Measurements from ENCODE around the gene BACE2. TPM values are rescaled to one million over a fixed set of nuclear protein-coding genes. Genes with fewer than 3 reads are reported as not detected.

BACE2 gene
- total and polyA plus RNA-seq, 2 of the 4 experiments (the other 2 are of a cell fraction), result 17.0 to 35.5 TPM

DNA sequence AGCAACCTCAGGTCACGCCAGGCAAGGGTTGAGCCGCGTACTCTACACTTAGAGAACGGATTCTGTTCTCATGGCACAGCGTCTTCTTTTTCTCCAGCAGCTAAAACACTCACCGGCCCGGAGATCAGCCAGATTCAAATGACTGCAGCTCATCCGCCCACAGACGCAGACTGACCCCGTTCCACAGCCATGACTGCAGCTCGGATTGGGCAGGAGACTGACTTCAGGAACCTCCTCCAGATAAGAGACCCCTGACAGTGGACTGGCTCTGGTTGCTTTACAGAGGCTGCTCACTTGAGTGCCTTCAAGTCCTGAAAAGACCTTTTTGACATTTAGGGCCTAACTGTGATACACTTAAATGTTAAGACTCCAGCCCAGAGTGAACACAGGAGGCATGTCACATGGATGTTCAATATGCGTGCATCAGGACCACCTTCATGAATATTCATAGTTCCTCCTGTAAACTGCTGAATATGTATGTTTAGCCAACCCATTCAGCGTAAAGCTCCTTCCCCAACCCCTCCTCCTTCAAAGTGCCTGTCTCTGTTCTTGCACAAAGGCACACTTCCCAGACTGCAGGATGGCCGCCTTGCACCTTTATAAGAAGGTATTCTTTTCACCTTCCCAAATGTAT lies 42.6 kb downstream of the BACE2 start:
- H4K8ac ChIP-seq (ENCODE audit: low read depth in 2 of 2, low read length in 2 of 2), result no peak overlapping the region
- no peak overlapping the region for H3K4me3 ChIP-seq (ENCODE audit: insufficient read depth, low read depth, low read length)
- no peak overlapping the region for H2AFZ ChIP-seq (replicated peaks; ENCODE audit: low read length, poor library complexity)
- H2BK5ac ChIP-seq (ENCODE audit: low read depth, low read length, poor library complexity, severe bottlenecking), result no peak overlapping the region
- WGBS, 2 experiments (ENCODE audit: extremely low coverage in 2 of 2, insufficient read length in 1 of 2), result 92% methylated on average over 7 of the region's 14 CpGs; no CpG with 5 or more reads in 1 of the 2 experiments
- no peaks in the 10 kb centered on the region for H3K27me3 ChIP-seq (ENCODE audit: control insufficient read depth, insufficient read depth, low read length)
- no peak overlapping the region for H4K5ac ChIP-seq (ENCODE audit: low read depth, low read length)
- H3K27ac ChIP-seq (ENCODE audit: insufficient read depth, low read length), result no peak overlapping the region
- H2AK5ac ChIP-seq (ENCODE audit: low read depth, low read length), result no peak overlapping the region
- H3K23ac ChIP-seq (ENCODE audit: low read depth, low read length), result no peak overlapping the region
- no peaks in the 10 kb centered on the region; a peak in 1 of 4 replicates for H3K79me1 ChIP-seq (ENCODE audit: low read depth in 1 of 2, low read length in 2 of 2)
- intact Hi-C loops (cut with micrococcal nuclease) (no loop called here), dilution Hi-C loops (cut with HindIII; ENCODE audit: low sequenced_read_pairs, unreplicated experiment) (no loop called here), in situ Hi-C loops (cut with MboI; ENCODE audit: low sequenced_read_pairs) (no loop called here)
- H2AK9ac ChIP-seq (replicated peaks; ENCODE audit: low read depth, low read length, poor library complexity), result no peak overlapping the region
- no peak overlapping the region for H4K91ac ChIP-seq (ENCODE audit: insufficient read depth, low read depth, low read length)
- peaks cover 6% of the 10 kb centered on the region; the same call in 1 of the 2 replicates for H3K4me1 ChIP-seq (ENCODE audit: control insufficient read depth, insufficient read depth, low read length)
- no peak for ATAC-seq (ENCODE audit: low read depth)
- no peak for TF ChIP-seq RAD21 (IDR thresholded peaks at IDR 0.05; ENCODE audit: low read length)
- TF ChIP-seq SMC3 (IDR thresholded peaks at IDR 0.05; ENCODE audit: low read depth, low read length), result no peak
- no peak for TF ChIP-seq RFX5 (IDR thresholded peaks at IDR 0.05; ENCODE audit: low read depth, low read length)
- TF ChIP-seq CEBPB (IDR thresholded peaks at IDR 0.05; ENCODE audit: low read depth, low read length), result no peak
- TF ChIP-seq MXI1 (IDR thresholded peaks at IDR 0.05; ENCODE audit: borderline replicate concordance, low read depth, low read length), result no peak
- TF ChIP-seq, protein P1, sequence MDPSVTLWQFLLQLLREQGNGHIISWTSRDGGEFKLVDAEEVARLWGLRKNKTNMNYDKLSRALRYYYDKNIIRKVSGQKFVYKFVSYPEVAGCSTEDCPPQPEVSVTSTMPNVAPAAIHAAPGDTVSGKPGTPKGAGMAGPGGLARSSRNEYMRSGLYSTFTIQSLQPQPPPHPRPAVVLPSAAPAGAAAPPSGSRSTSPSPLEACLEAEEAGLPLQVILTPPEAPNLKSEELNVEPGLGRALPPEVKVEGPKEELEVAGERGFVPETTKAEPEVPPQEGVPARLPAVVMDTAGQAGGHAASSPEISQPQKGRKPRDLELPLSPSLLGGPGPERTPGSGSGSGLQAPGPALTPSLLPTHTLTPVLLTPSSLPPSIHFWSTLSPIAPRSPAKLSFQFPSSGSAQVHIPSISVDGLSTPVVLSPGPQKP (IDR thresholded peaks at IDR 0.05; ENCODE audit: borderline replicate concordance, low read depth, low read length), result no peak
- TF ChIP-seq MAFK (IDR thresholded peaks at IDR 0.05; ENCODE audit: low read depth, low read length), result no peak
- no peak for TF ChIP-seq RCOR1 (IDR thresholded peaks at IDR 0.05; ENCODE audit: insufficient replicate concordance, low read length)
- TF ChIP-seq NFE2L2 (IDR thresholded peaks at IDR 0.05; ENCODE audit: low read depth, low read length), result no peak
- TF ChIP-seq, protein P2, sequence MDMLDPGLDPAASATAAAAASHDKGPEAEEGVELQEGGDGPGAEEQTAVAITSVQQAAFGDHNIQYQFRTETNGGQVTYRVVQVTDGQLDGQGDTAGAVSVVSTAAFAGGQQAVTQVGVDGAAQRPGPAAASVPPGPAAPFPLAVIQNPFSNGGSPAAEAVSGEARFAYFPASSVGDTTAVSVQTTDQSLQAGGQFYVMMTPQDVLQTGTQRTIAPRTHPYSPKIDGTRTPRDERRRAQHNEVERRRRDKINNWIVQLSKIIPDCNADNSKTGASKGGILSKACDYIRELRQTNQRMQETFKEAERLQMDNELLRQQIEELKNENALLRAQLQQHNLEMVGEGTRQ (IDR thresholded peaks at IDR 0.05; ENCODE audit: low read depth, low read length), result no peak
- no peak for TF ChIP-seq MAZ (IDR thresholded peaks at IDR 0.05; ENCODE audit: borderline replicate concordance, low read depth, low read length)
- TF ChIP-seq CHD1 (IDR thresholded peaks at IDR 0.05; ENCODE audit: low read depth, low read length), result no peak
- no peak for TF ChIP-seq POLR2A (IDR thresholded peaks at IDR 0.05; ENCODE audit: low read depth, low read length)
- H4K20me1 ChIP-seq (ENCODE audit: insufficient read depth, low read length), result 0 out of 2 replicates have a peak, but pooled peaks cover 5% of the 10 kb centered on the region
- no peak overlapping the region for H3K56ac ChIP-seq (ENCODE audit: extremely low read depth, insufficient read depth, low read length)
- H3K9me3 ChIP-seq (ENCODE audit: control insufficient read depth, insufficient read depth, low read length), result no peaks in the 10 kb centered on the region
- no peak overlapping the region for H2BK20ac ChIP-seq (ENCODE audit: low read depth, low read length)
- no peak overlapping the region for H2BK120ac ChIP-seq (ENCODE audit: low read depth, low read length)
- peaks cover 6% of the 10 kb centered on the region for H3K9me1 ChIP-seq (ENCODE audit: insufficient read depth, low read length)
- H3K9ac ChIP-seq (ENCODE audit: low read depth, low read length), result no peak overlapping the region
- H3K14ac ChIP-seq (replicated peaks; ENCODE audit: low read depth, low read length), result no peak overlapping the region
- H3K4me2 ChIP-seq (ENCODE audit: low read depth, low read length), result no peak overlapping the region
- no peak overlapping the region for H3K18ac ChIP-seq (ENCODE audit: low read depth, low read length)
- ChIA-PET POLR2A (ENCODE audit: unreplicated experiment) (no interaction called here), CTCF (no interaction called here)
- DNase-seq, result peak; percentile 16
- BruUV-seq (replicated peaks), result no TSS peak
- H3K4ac ChIP-seq (ENCODE audit: low read depth, low read length), result no peak overlapping the region
- H2BK15ac ChIP-seq (ENCODE audit: low read depth, low read length), result no peak overlapping the region
- H3K36me3 ChIP-seq (ENCODE audit: control insufficient read depth, insufficient read depth, low read length), result no peaks in the 10 kb centered on the region

Measured in IMR-90 (cell line).